ENCODE results near the gene APOBEC3F.
A peak's percentile ranks its signal among the peaks of the same experiment; 100 is the strongest.
"Not testable (repeated sequence)": the region's sequence is repeated elsewhere in the genome, so short reads cannot be mapped to it uniquely, and the experiment has no call there.

Gene APOBEC3F

DNA sequence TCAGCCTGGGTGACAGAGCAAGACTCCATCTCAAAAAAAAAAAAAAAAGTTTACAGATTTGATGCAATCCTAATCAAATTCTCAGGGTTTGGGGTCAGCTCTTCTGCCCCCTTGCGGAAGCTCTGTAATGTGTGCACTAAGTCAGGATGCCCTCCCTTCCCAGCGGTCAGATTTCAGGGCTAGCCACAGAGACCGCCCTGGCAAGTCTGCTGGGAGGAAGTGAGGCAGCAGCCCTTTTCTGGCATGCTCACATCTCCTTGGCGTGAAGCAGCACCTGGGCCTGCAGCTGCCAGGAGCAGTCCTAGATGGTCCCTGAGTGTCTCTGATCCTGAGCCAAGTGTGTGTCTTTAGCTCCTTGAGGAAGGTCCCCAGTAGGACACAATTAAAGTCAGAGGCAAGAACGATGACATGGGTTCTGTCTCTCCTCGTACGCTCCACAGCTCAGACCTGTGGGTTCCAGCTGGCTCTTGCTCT is 37.5 kb upstream of the APOBEC3F start:
- ATAC-seq = peak; percentile 94
- TF ChIP-seq ZNF70 (CRISPR knock-in tag; IDR thresholded peaks at IDR 0.05) (no peak), OSR1 (CRISPR knock-in tag; IDR thresholded peaks at IDR 0.05) (no peak), ARNTL (CRISPR knock-in tag; IDR thresholded peaks at IDR 0.05; ENCODE audit: borderline replicate concordance, low read depth) (no peak), TCF4 (CRISPR knock-in tag; IDR thresholded peaks at IDR 0.05; ENCODE audit: borderline replicate concordance) (no peak), ISL1 (CRISPR knock-in tag; IDR thresholded peaks at IDR 0.05) (no peak), ZFP30 (CRISPR knock-in tag; IDR thresholded peaks at IDR 0.05) (no peak), ESRRG (CRISPR knock-in tag; IDR thresholded peaks at IDR 0.05) (no peak), GLIS3 (CRISPR knock-in tag; IDR thresholded peaks at IDR 0.05) (no peak), PPARA (CRISPR knock-in tag; IDR thresholded peaks at IDR 0.05; ENCODE audit: borderline replicate concordance) (no peak), ZC3H10 (CRISPR knock-in tag; IDR thresholded peaks at IDR 0.05) (no peak), ZFP3 (CRISPR knock-in tag; IDR thresholded peaks at IDR 0.05) (no peak), TOX (CRISPR knock-in tag; IDR thresholded peaks at IDR 0.05; ENCODE audit: borderline replicate concordance) (no peak), RARB (CRISPR knock-in tag; IDR thresholded peaks at IDR 0.05) (no peak), CSDC2 (CRISPR knock-in tag; IDR thresholded peaks at IDR 0.05) (no peak), BACH2 (CRISPR knock-in tag; IDR thresholded peaks at IDR 0.05; ENCODE audit: borderline replicate concordance) (no peak)
- TF ChIP-seq, protein P1, sequence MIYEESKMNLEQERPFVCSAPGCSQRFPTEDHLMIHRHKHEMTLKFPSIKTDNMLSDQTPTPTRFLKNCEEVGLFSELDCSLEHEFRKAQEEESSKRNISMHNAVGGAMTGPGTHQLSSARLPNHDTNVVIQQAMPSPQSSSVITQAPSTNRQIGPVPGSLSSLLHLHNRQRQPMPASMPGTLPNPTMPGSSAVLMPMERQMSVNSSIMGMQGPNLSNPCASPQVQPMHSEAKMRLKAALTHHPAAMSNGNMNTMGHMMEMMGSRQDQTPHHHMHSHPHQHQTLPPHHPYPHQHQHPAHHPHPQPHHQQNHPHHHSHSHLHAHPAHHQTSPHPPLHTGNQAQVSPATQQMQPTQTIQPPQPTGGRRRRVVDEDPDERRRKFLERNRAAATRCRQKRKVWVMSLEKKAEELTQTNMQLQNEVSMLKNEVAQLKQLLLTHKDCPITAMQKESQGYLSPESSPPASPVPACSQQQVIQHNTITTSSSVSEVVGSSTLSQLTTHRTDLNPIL (CRISPR knock-in tag; IDR thresholded peaks at IDR 0.05; ENCODE audit: low read depth) = no peak
- TF ChIP-seq, protein P2, sequence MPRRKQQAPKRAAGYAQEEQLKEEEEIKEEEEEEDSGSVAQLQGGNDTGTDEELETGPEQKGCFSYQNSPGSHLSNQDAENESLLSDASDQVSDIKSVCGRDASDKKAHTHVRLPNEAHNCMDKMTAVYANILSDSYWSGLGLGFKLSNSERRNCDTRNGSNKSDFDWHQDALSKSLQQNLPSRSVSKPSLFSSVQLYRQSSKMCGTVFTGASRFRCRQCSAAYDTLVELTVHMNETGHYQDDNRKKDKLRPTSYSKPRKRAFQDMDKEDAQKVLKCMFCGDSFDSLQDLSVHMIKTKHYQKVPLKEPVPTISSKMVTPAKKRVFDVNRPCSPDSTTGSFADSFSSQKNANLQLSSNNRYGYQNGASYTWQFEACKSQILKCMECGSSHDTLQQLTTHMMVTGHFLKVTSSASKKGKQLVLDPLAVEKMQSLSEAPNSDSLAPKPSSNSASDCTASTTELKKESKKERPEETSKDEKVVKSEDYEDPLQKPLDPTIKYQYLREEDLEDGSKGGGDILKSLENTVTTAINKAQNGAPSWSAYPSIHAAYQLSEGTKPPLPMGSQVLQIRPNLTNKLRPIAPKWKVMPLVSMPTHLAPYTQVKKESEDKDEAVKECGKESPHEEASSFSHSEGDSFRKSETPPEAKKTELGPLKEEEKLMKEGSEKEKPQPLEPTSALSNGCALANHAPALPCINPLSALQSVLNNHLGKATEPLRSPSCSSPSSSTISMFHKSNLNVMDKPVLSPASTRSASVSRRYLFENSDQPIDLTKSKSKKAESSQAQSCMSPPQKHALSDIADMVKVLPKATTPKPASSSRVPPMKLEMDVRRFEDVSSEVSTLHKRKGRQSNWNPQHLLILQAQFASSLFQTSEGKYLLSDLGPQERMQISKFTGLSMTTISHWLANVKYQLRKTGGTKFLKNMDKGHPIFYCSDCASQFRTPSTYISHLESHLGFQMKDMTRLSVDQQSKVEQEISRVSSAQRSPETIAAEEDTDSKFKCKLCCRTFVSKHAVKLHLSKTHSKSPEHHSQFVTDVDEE (CRISPR knock-in tag; IDR thresholded peaks at IDR 0.05) = no peak
- TF ChIP-seq, protein P3, sequence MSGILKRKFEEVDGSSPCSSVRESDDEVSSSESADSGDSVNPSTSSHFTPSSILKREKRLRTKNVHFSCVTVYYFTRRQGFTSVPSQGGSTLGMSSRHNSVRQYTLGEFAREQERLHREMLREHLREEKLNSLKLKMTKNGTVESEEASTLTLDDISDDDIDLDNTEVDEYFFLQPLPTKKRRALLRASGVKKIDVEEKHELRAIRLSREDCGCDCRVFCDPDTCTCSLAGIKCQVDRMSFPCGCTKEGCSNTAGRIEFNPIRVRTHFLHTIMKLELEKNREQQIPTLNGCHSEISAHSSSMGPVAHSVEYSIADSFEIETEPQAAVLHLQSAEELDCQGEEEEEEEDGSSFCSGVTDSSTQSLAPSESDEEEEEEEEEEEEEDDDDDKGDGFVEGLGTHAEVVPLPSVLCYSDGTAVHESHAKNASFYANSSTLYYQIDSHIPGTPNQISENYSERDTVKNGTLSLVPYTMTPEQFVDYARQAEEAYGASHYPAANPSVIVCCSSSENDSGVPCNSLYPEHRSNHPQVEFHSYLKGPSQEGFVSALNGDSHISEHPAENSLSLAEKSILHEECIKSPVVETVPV (CRISPR knock-in tag; IDR thresholded peaks at IDR 0.05) = no peak

DNA sequence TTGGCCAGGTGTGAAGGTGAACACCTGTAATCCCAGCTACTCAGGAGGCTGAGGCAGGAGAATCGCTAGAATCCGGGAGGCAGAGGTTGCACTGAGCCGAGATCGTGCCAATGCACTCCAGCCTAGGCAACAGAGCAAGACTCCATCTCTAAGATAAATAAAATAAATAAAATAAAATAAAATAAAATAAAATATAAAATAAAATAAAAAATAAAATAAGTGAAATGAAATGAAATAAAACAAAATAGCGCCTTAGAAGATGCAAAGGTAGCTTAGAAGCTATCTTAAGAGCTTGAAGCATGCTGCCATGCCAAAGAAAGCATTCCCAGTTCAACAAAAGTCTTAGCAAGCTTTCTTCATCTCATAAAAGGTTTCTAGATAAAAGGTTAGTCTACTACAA is 33.5 kb upstream of the APOBEC3F start:
- TF ChIP-seq ZNF8 (CRISPR knock-in tag; IDR thresholded peaks at IDR 0.05) = no peak
- TF ChIP-seq, protein P4, sequence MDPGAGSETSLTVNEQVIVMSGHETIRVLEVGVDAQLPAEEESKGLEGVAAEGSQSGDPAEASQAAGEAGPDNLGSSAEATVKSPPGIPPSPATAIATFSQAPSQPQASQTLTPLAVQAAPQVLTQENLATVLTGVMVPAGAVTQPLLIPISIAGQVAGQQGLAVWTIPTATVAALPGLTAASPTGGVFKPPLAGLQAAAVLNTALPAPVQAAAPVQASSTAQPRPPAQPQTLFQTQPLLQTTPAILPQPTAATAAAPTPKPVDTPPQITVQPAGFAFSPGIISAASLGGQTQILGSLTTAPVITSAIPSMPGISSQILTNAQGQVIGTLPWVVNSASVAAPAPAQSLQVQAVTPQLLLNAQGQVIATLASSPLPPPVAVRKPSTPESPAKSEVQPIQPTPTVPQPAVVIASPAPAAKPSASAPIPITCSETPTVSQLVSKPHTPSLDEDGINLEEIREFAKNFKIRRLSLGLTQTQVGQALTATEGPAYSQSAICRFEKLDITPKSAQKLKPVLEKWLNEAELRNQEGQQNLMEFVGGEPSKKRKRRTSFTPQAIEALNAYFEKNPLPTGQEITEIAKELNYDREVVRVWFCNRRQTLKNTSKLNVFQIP (CRISPR knock-in tag; IDR thresholded peaks at IDR 0.05; ENCODE audit: borderline replicate concordance, low read depth) = no peak
- TF ChIP-seq BACH2 (CRISPR knock-in tag; IDR thresholded peaks at IDR 0.05; ENCODE audit: borderline replicate concordance) = no peak
- no peak for TF ChIP-seq GLIS3 (CRISPR knock-in tag; IDR thresholded peaks at IDR 0.05)
- no peak for TF ChIP-seq ZNF565 (CRISPR knock-in tag; conservative IDR thresholded peaks at IDR 0.05; ENCODE audit: low read depth)
- TF ChIP-seq OSR1 (CRISPR knock-in tag; IDR thresholded peaks at IDR 0.05) = no peak
- no peak for ATAC-seq

DNA sequence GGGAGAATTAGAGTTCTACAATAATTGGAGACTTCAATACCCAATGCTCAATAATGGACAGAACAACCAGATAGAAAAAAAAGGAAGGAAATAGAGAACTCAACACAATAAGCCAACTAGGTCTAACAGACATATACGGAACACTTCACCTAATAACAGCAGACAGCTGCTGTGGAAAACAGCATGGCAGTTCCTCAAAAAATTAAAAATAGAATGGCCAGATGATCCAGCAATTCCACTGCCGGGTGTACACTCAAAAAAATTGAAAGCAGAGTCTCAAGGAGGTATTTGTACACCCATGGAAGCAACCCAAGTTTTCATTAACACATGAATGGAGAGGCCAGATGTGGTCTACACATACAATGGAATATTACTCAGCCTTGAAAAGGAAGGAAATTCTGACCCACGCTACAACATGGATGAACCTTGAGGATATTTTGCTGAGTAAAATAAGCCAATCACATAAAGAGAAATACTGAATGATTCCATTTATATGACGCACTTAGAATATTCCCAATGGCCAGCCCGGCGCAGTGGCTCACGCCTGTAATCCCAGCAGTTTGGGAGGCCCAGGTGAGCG is 32.3 kb upstream of the APOBEC3F start:
- ATAC-seq = not testable (repeated sequence)

DNA sequence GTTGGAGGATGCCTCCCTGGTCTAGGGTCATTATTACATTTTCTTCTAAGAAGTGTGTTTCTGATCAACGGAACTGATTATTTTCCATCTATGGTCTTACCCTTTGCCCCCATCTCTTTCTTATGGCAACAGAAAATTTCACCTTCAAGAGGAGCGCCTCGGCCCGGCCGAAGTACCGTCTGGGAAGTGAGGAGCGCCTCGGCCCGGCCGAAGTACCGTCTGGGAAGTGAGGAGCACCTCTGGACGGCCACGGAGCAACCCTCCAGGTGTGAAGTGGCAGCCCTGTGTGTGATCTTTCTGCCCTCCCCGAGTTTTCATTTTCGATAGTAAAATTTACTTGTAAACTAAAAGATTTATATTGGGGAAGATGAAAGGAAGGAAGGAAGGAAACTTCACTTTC is 29.7 kb upstream of the APOBEC3F start:
- TF ChIP-seq ESRRG (CRISPR knock-in tag; IDR thresholded peaks at IDR 0.05) (no peak), ZC3H10 (CRISPR knock-in tag; IDR thresholded peaks at IDR 0.05) (no peak)
- TF ChIP-seq, protein P3 (CRISPR knock-in tag; IDR thresholded peaks at IDR 0.05) = no peak
- ATAC-seq = no peak

All from SK-N-SH treated with all-trans-retinoic acid at 6 μM for 48 hours (cell line).